HEK293T (cell line): ENCODE data around the gene DIPK1A.

Experiments used
- CTCF ChIA-PET: fragments of 350-600 bp; formaldehyde crosslinking; extraction: SDS; loops from one replicate; lab custom pipeline; 2021; ENCODE audit warnings: antibody characterized with exemption, inconsistent platforms; lab: Yijun Ruan, JAX
- POLR2A ChIA-PET: fragments of 350-600 bp; formaldehyde crosslinking; extraction: SDS; loops from one replicate; lab custom pipeline; 2020; ENCODE audit warnings: antibody characterized with exemption, inconsistent platforms; lab: Yijun Ruan, JAX
- DNase-seq: peaks from one replicate; pipeline ENCODE4 v3.0.0; 2012; ENCODE audit warnings: mixed read lengths; ENCODE audit errors: extremely low spot score
- ARNT ChIP-seq: fragments of 450-650 bp; IDR thresholded peaks from 2 replicates; pipeline ENCODE4 v1.6.1; 2017; ENCODE audit warnings: mild to moderate bottlenecking
- BHLHE40 ChIP-seq: fragments of 450-650 bp; IDR thresholded peaks from 2 replicates; pipeline ENCODE4 v1.6.1; 2016; ENCODE audit warnings: mild to moderate bottlenecking, moderate library complexity, borderline replicate concordance
- CTBP1 ChIP-seq: fragments of 450-650 bp; IDR thresholded peaks from 2 replicates; pipeline ENCODE4 v1.6.1; 2016; ENCODE audit warnings: borderline replicate concordance
- ELF4 ChIP-seq: fragments of 450-650 bp; IDR thresholded peaks from 2 replicates; pipeline ENCODE4 v1.6.1; 2017; ENCODE audit warnings: antibody characterized with exemption
- FOXA1 ChIP-seq: fragments of 450-650 bp; IDR thresholded peaks from 2 replicates; pipeline ENCODE4 v1.6.1; 2016; ENCODE audit warnings: mild to moderate bottlenecking
- FOXK2 ChIP-seq: fragments of 450-650 bp; IDR thresholded peaks from 2 replicates; pipeline ENCODE4 v1.6.1; 2016; ENCODE audit warnings: mild to moderate bottlenecking
- FOXM1 ChIP-seq: fragments of 450-650 bp; IDR thresholded peaks from 2 replicates; pipeline ENCODE4 v1.6.1; 2017; ENCODE audit warnings: mild to moderate bottlenecking, borderline replicate concordance
- HDGF ChIP-seq: fragments of 450-650 bp; IDR thresholded peaks from 2 replicates; pipeline ENCODE4 v1.6.1; 2017; ENCODE audit warnings: antibody characterized with exemption, borderline replicate concordance
- L3MBTL2 ChIP-seq: fragments of 450-650 bp; conservative IDR thresholded peaks from 2 replicates; pipeline ENCODE4 v1.6.1; 2016; ENCODE audit warnings: mild to moderate bottlenecking
- LEF1 ChIP-seq: fragments of 450-650 bp; IDR thresholded peaks from 2 replicates; pipeline ENCODE4 v1.6.1; 2017; ENCODE audit warnings: mild to moderate bottlenecking, borderline replicate concordance
- NFRKB ChIP-seq: fragments of 450-650 bp; IDR thresholded peaks from 2 replicates; pipeline ENCODE4 v1.6.1; 2016; ENCODE audit warnings: mild to moderate bottlenecking, moderate library complexity
- PKNOX1 ChIP-seq: fragments of 450-650 bp; IDR thresholded peaks from 2 replicates; pipeline ENCODE4 v1.6.1; 2016
- SP1 ChIP-seq: fragments of 450-650 bp; IDR thresholded peaks from 2 replicates; pipeline ENCODE4 v1.6.1; 2017
- SUZ12 ChIP-seq: fragments of 450-650 bp; IDR thresholded peaks from 2 replicates; pipeline ENCODE4 v1.6.1; 2016; ENCODE audit warnings: mild to moderate bottlenecking
- TARDBP ChIP-seq: fragments of 450-650 bp; IDR thresholded peaks from 2 replicates; pipeline ENCODE4 v1.6.1; 2016
- ZNF384 ChIP-seq: fragments of 450-650 bp; IDR thresholded peaks from 2 replicates; pipeline ENCODE4 v1.6.1; 2016

DIPK1A gene

DNA sequence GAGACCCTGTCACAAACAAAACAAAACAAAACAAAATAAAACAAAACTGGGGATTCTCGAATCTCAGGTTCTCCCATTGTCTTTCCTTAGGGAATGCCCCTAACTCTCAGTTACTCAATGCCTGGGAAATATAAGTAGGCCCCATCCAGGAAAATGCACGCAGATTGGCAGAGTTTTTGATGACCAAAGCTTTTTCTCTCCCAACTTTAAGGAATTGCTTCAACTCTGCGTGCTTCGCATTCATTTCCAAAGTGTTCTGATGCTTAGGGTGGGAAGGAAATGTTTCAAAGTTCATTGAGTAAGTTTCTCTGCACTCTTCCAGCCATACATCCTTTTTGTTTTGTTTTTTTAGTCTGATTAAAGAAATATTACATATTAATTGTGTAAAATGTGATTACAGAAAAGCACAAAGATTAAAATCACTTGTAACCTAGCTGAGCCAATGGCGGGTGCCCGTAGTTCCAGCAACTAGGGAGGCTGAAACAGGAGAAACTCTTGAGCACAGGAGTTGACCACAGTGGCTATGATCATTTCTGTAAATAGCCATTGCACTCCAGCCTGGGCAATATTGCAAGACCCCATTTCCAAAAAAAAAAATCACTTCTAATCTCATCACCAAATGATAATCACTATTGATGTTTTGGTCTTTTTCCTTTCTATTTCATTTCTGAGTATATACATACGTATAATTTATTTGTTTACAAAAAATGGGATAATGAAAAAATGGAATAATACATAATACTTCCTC is 157.9 kb downstream of the DIPK1A start:
- ChIA-PET CTCF (no interaction called here), POLR2A (interaction anchor here (1.6 kb wide), 1 partner anchor 18 kb away, joined by 8 read pairs; the partner anchor contains the start of gene EVI5)
- no peak for DNase-seq
- TF ChIP-seq FOXA1 (no peak), LEF1 (no peak), SUZ12 (no peak), ARNT (no peak), CTBP1 (no peak), BHLHE40 (no peak), HDGF (no peak), PKNOX1 (no peak), ELF4 (no peak), FOXM1 (no peak), FOXK2 (no peak), NFRKB (no peak), ZNF384 (no peak), SP1 (no peak), TARDBP (no peak), L3MBTL2 (no peak)

- POLR2A ChIA-PET = interaction anchor here (2.0 kb wide), 1 partner anchor 13 kb away, joined by 6 read pairs; the partner anchor contains the start of gene EVI5
- no peak for DNase-seq
Observed at GRCh38 chr1:92797961-92798360, 163.3 kb downstream of the DIPK1A start.

DNA sequence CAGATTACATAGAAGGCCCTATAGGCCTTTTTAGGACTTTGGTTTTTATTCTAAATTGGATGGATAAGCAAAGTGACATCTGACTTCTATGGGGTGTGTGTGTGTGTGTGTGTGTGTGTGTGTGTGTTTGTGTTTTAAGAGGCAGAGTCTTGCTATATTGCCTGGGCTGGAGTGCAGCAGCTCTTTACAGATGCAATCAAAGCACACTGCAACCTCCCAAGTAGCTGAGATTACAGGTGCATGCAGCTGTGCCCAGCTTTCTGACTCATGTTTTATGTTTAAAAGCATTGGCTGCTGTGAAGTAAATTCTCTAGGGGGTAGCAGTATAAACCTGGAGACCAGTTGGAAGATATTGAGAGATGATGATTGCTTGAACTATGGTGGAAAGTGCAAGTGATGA is 164.0 kb downstream of the DIPK1A start:
- no peak for DNase-seq
- no peak for TF ChIP-seq FOXA1
- ChIA-PET POLR2A (interaction anchor here (2.0 kb wide), 1 partner anchor 12 kb away, joined by 6 read pairs; the partner anchor contains the start of gene EVI5), CTCF (interaction anchor here (1.3 kb wide), 1 partner anchor 48 kb away, joined by 3 read pairs; no protein-coding TSS in a partner anchor)

More at GRCh38 chr1:92797961-92798360, 163.3 kb downstream of the DIPK1A start:
- CTCF ChIA-PET = interaction anchor here (1.3 kb wide), 1 partner anchor 49 kb away, joined by 3 read pairs; no protein-coding TSS in a partner anchor
- TF ChIP-seq ZNF384 (no peak), PKNOX1 (no peak), SUZ12 (no peak), FOXK2 (no peak), NFRKB (no peak), TARDBP (no peak), HDGF (no peak), L3MBTL2 (no peak), LEF1 (no peak), FOXA1 (no peak)

DNA sequence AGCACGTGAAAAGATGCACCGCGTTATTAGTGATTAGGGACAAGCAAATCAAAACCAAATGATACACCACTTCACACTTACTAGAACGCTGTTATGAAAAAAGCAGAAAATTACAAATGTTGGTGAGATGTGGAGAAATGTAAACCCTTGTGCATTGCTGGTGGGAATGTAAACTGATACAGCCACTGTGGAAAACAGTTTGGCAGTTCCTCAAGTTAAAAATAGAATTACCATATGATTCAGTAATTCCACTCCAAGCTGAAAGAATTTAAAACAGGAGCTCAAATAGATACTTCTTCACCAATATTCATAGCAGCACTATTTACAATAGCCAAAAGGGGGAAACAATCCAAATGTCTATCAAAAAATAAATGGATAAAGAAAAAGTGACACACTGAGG is 166.1 kb downstream of the DIPK1A start:
- DNase-seq = no peak
- TF ChIP-seq FOXM1 (no peak), ZNF384 (no peak), SP1 (no peak), FOXK2 (no peak), TARDBP (no peak), HDGF (no peak), LEF1 (no peak), SUZ12 (no peak), FOXA1 (no peak), PKNOX1 (no peak), ARNT (no peak), ELF4 (no peak), CTBP1 (no peak), L3MBTL2 (no peak), BHLHE40 (no peak), NFRKB (no peak)
- ChIA-PET POLR2A (interaction anchor here (1.0 to 1.8 kb wide), 2 partner anchors 9 to 36 kb away, joined by 3 to 5 read pairs; partner anchors contain the start of gene RPL5), CTCF (no interaction called here)

DNA sequence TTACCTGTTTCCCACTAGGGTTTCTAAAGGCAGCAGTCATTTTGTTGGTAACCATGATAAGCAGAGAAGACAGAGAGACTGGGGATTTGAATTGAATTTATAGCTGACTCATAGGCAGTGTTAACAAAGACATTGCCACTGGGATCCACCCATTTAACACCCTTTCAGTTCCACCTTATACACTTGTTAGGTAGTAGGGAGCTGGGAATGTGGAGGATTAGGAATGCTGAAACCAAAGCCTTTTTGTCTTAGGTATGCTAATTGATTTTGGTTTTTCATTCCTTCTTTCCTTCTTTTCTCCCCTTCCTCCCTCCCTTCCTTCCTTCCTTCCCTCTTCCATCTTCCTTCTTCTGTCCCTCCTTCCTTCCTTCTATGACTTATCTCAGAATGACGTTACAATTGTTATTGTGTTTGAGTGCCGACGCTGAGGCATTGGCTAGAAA is 168.9 kb downstream of the DIPK1A start:
- TF ChIP-seq PKNOX1 (no peak), ARNT (no peak), CTBP1 (no peak), BHLHE40 (no peak), NFRKB (no peak), ELF4 (no peak), L3MBTL2 (no peak), TARDBP (no peak), FOXM1 (no peak), FOXA1 (no peak), FOXK2 (no peak), SUZ12 (no peak), ZNF384 (no peak), LEF1 (no peak), SP1 (no peak), HDGF (no peak)
- CTCF ChIA-PET = interaction anchor here (0.7 kb wide), 1 partner anchor 27 kb away, joined by 3 read pairs; no protein-coding TSS in a partner anchor
- POLR2A ChIA-PET = interaction anchor here (1.7 kb wide), 1 partner anchor 39 kb away, joined by 9 read pairs; the partner anchor contains the start of gene RPL5
- DNase-seq = no peak
